Kasumi-1 (cell line): Measurements from ENCODE around the gene CCSER1.
"Not testable (repeated sequence)": the region's sequence is repeated elsewhere in the genome, so short reads cannot be mapped to it uniquely, and the experiment has no call there.

Experiments used
- DNase-seq, 2 experiments: peaks; one replicate each; lab custom pipeline; 2025; lab: John Stamatoyannopoulos, UW

The CCSER1 gene

DNA sequence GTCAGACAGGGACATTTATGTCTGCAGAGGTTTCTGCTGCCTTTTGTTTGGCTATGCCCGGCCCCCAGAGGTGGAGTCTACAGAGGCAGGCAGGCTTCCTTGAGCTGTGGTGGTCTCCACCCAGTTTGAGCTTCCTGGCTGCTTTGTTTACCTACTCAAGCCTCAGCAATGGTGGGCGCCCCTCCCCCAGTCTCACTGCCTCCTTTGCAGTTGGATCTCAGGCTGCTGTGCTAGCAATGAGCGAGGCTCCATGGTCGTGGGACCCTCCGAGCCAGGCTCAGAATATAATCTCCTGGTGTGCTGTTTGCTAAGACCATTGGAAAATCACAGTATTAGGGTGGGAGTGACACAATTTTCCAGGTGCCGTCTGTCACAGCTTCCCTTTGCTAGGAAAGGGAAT lies 578.3 kb downstream of the CCSER1 start:
- not testable (repeated sequence) for DNase-seq

DNA sequence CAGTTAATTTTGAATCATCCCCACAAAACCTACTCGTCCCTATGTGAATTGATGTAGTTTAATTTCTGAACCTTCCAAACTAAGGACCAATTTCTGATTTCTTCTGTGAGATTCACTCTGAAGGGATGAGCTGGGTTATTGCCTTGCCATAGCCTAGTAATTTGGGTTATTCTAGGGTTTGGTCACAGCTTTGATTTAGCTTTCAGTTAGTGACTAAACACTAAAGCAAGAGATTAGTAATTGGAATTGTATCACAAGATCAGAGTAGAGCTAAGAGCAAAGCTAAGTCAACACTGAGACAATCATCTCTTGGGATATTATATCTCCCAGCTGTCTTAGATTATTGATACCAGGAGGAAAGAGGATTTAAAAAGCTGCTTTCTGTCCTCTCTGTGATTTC lies 588.0 kb downstream of the CCSER1 start:
- no peak for DNase-seq

- DNase-seq = no peak
Measured at GRCh38 chr4:90718931-90719330, 591.7 kb downstream of the CCSER1 start.

GRCh38 chr4:90727938-90728337 lies 600.7 kb downstream of the CCSER1 start:
- DNase-seq = no peak

- no peak for DNase-seq
Measured at GRCh38 chr4:90730752-90731151, 603.6 kb downstream of the CCSER1 start.

DNA sequence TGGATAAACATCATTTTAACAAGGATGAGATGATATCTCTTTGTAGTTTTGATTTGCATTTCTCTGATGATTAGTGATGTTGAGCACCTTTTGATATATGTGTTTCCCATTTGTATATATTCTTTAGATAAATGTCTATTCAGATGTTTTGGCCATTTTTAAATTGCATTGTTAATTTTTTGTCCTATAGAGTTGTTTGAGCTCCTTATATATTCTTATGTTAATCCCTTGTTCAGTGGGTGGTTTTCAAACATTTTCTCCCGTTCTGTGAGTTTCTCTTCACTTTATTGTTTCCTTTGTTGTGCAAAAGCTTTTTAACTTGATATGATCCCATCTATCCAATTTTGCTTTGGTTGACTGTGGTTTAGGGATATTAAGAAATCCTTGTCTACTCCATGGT lies 606.0 kb downstream of the CCSER1 start:
- no peak for DNase-seq

- DNase-seq = no peak
Measured at GRCh38 chr4:90745176-90745575, 618.0 kb downstream of the CCSER1 start.

GRCh38 chr4:90753068-90753467 lies 625.9 kb downstream of the CCSER1 start:
- no peak for DNase-seq

DNA sequence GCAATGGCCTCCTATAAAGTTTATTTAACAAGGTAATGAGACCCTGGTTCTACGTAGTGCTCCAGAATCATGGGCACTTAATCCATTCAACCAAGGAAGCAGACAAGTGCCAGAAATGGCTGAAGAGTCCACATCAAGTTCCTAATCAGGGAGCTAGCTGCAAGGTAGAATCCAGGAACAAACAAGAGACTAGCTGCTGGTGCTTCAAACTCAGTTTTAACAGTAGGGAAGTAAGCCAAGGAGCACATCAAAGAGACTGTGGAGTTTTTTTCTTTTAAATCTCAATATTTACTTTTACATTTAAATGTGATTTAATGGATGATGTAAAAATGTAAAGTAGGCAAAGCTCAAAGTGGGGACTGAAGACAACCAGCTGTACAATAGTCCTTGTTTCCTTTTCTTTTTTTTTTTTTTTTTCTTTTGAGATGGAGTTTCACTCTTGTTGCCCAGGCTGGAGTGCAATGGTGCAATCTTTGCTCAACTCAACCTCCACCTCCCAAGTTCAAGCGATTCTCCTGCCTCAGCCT lies 630.4 kb downstream of the CCSER1 start:
- no peak for DNase-seq

- no peak for DNase-seq
Measured at GRCh38 chr4:90760059-90760458, 632.9 kb downstream of the CCSER1 start.

DNA sequence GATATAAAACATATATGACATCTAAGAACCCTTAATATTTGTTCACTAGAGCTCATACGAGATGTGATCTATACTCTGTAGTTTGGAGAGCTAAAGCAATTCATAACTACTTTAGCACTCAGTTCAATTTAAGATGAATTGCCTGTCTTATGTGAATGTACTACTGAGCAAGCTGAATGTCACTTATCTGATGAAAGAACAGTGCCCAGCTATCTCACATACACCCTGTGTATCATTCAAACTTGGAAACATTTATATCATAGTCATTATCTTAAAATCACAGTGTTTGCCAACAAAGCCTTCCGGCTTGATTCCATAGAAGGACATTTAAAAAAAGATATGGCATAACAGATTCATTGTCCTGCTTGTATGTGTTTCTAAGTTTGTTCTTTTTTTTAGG lies 639.6 kb downstream of the CCSER1 start:
- no peak for DNase-seq

DNA sequence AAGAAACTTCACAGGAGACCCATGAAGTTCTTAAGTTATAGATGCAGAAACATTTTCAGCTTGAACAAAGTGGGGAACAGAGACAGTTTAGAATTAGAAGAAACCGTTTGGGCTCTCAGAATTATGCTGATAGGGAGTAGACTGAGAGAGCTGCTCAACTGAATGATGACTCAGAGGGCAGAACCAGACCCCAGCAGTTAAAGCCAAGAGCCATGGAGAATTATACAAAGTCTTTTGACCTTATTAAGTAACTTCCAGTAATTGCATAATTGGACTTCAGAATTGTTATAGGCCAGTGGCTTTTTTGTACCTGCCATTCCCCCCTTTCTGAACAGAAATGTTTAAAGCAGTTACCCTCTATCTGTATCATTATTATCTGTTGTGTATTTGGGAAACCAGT lies 642.1 kb downstream of the CCSER1 start:
- no peak for DNase-seq

DNA sequence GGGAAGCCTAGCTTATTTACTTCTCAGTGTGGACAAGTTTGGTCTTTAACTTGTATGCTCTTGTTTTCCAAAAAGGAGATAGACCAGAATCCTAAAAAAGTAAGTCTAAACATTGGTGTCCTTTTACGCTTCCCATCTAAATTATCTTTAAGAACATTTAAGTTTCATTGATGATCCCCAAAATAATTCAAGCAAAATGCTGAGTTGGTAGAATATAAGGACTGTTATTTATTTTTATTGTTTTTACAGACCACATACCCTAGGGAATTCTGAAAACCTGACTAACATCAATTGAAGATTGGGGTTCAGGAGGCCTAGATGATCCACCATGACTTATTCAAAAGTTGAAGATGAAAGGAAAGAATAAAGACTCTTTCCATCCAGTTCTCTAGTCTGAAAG lies 653.0 kb downstream of the CCSER1 start:
- no peak for DNase-seq

GRCh38 chr4:90786602-90787001 lies 659.4 kb downstream of the CCSER1 start:
- no peak for DNase-seq

DNA sequence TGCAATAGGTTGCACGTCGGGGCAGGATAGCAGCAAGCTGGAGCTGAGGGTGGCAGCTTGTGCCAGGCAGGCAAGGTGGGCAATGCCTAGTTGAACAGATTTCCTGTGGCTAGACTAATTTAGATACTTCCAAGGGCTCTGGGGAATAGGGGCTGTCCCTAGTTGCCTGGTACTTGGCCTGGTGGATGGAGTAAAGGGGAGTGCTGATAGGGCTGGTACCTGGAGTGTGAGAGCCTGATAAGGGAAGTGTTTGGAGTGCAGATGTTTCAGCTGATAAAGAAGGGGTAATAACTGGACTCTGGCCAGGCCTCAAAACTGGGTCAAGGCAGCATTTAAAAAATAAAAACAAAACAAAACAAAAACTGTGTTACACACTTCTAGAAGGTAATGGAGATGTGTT lies 665.5 kb downstream of the CCSER1 start:
- DNase-seq = no peak

DNA sequence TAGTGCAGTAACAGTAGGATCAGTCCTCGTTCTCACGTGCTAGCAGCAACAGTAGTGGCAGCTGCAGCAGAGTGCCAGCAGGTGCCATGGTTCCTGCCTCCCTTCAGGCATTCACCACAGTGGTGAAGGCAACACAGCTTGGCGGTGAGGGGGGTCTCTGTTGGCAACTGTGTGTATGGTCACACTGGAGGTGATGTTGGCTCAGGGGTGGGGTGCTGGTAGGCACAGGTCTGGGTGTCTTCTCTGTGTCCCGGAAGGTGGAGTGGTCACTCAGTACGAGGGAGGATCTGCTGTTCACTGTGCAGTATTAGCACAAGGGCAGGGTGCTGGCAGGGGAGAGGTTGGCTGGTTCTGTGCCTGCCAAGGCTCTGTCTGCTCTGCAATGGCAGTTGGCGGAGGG lies 671.8 kb downstream of the CCSER1 start:
- DNase-seq = no peak

- no peak for DNase-seq
Measured at GRCh38 chr4:90799895-90800294, 672.7 kb downstream of the CCSER1 start.

GRCh38 chr4:90815569-90815968 lies 688.4 kb downstream of the CCSER1 start:
- DNase-seq = no peak

GRCh38 chr4:90816754-90817153 lies 689.6 kb downstream of the CCSER1 start:
- no peak for DNase-seq

DNA sequence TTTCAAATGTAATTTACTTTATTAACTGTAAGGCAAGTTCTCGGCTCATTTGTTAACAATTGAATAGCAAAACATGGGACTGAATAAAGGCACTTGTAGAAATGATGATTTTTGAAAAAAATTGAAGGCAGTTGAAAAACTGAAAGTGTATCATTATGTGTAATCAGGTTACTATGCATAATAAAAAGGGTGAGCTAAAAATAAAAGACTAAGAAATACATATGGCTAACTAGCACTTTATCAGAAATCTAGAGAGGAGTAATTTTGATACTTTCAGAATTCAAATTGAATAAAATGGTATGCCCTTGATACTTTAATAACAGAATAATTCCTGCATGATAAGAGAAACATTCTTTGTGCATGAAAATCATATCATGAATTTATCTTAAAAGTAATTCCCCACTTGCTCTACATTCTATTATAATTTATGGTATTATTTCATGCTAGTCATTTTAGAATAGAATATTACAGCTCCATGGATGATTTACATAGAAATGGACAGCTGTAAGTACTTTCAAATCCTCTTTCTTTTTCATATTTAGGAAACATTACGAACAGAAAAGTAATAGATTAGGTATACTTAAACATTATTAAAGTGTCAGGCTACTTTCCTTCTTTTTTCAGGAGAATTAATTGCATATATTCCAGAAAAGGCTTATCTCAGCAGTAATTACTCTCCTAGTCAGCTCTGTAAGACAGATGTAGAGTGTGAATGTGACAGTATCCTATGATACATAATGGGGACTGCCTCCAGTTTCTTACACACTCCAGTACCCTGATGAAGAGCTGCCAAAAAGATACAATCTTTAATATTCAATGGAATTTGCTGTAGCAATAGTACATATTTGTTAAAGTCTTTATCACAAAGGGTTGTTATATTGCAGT lies 697.3 kb downstream of the CCSER1 start:
- no peak for DNase-seq

DNA sequence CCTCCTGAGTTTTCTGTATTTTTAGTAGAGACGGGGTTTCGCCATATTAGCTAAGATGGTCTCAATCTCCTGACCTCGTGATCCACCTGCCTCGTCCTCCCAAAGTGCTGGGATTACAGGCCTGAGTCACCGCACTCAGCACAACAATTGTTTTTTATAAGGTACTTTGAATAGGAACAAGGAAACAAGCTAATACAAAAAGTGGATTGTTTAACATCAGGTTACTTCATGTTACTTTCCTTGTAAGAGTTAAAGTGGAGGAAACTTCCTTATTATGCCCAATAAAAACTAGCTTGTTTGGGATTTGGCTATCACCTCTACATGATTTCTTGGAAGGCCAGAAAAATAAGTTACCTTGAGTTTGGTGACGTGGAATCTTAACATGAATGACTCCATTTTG lies 698.7 kb downstream of the CCSER1 start:
- no peak for DNase-seq

- DNase-seq = no peak
Measured at GRCh38 chr4:90833706-90834105, 706.5 kb downstream of the CCSER1 start.

DNA sequence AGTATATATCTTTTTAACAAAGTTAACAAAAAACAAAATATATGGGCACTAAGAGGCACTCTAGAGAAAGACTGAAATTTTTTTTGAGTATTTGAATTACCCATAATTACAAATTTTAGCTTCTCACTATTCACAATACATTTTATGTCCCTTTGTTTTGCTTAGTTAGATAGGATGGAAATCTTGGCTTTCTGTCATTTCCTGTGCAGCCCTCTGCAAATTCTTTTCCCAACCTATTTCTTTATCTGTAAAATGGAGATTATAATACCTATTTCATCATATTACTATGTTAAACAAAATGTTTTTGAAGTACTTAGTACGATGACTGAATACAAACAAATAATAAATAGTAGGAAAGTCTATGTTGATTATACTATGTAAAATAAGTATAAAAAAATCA lies 710.0 kb downstream of the CCSER1 start:
- no peak for DNase-seq

GRCh38 chr4:90838859-90839258 lies 711.7 kb downstream of the CCSER1 start:
- not testable (repeated sequence) for DNase-seq
